H1 (cell line): ENCODE data around the gene CXXC5. TPM values are rescaled to one million over a fixed set of nuclear protein-coding genes. Genes with fewer than 3 reads are reported as not detected.

Experiments used
- CTCF ChIA-PET: fragments of 300-600 bp; sonication (Branson Sonifier 250); formaldehyde crosslinking; loops from one replicate; lab custom pipeline; 2021; ENCODE audit not compliant: partially characterized antibody; lab: Charles Lee
- POLR2A ChIA-PET: fragments of 300-600 bp; sonication (Branson Sonifier 250); formaldehyde crosslinking; loops from one replicate; lab custom pipeline; 2021; ENCODE audit warnings: inconsistent platforms; ENCODE audit not compliant: partially characterized antibody; lab: Charles Lee
- DNase-seq, 2 experiments: peaks; one replicate each; pipeline versions ENCODE4 v3.0.0 to v3.0.0-alpha.2; 2010 to 2022; ENCODE audit warnings: low spot score in 2 of 2, low read depth in 1 of 2, mixed read lengths in 1 of 2
- FAIRE-seq: peaks from 2 replicates; lab custom pipeline; 2011; peaks lifted over from hg19 to GRCh38; lab: Jason Lieb, UNC
- H2AFZ ChIP-seq: 2 replicates; pipeline ENCODE4 v1.8.1; 2012; ENCODE audit warnings: low read length, inconsistent platforms
- H2AK5ac ChIP-seq: 2 replicates; pipeline ENCODE4 v1.6.1; 2013; ENCODE audit warnings: low read depth, low read length
- H2BK120ac ChIP-seq: replicated peaks from 2 replicates; pipeline ENCODE3; 2013; ENCODE audit warnings: low read depth, low read length, inconsistent platforms
- H2BK12ac ChIP-seq: 2 replicates; pipeline ENCODE4 v1.6.1; 2013; ENCODE audit warnings: low read depth, low read length
- H2BK15ac ChIP-seq: 2 replicates; pipeline ENCODE4 v1.6.1; 2013; ENCODE audit warnings: low read length
- H2BK20ac ChIP-seq: 2 replicates; pipeline ENCODE4 v1.6.1; 2013; ENCODE audit warnings: low read length
- H2BK5ac ChIP-seq: 2 replicates; pipeline ENCODE4 v1.6.1; 2013; ENCODE audit warnings: low read depth, low read length
- H3K14ac ChIP-seq: 2 replicates; pipeline ENCODE4 v1.6.1; 2013; ENCODE audit warnings: inconsistent platforms; ENCODE audit not compliant: insufficient read length
- H3K18ac ChIP-seq: 2 replicates; pipeline ENCODE4 v1.6.1; 2013; ENCODE audit warnings: low read length; ENCODE audit errors: extremely low read depth
- H3K23ac ChIP-seq: 2 replicates; pipeline ENCODE4 v1.6.1; 2013; ENCODE audit warnings: inconsistent platforms; ENCODE audit not compliant: insufficient read length
- H3K23me2 ChIP-seq: 2 replicates; pipeline ENCODE4 v1.6.1; 2013; ENCODE audit warnings: low read depth, low read length
- H3K27ac ChIP-seq: 2 replicates; pipeline ENCODE4 v1.6.1; 2011; ENCODE audit warnings: low read depth, low read length, inconsistent platforms
- H3K27me3 ChIP-seq, 4 experiments: replicated peaks in 1 of 4; 1 replicate in 1 of 4; 2 replicates in 3 of 4; pipeline versions ENCODE4 v1.6.1 to v1.8.1; 2011 to 2013; ENCODE audit warnings: low read length in 3 of 4, mild to moderate bottlenecking in 3 of 4, inconsistent platforms in 2 of 4, mixed read lengths in 2 of 4, moderate library complexity in 1 of 4; ENCODE audit not compliant: control insufficient read depth in 3 of 4, insufficient read depth in 3 of 4; ENCODE audit errors: extremely low read depth in 1 of 4
- H3K36me3 ChIP-seq, 4 experiments: 2 replicates each; pipeline versions ENCODE4 v1.6.1 to v1.8.1; 2011 to 2013; ENCODE audit warnings: mild to moderate bottlenecking in 4 of 4, low read length in 3 of 4, moderate library complexity in 2 of 4, control low read depth in 1 of 4, inconsistent platforms in 1 of 4; ENCODE audit not compliant: insufficient read depth in 4 of 4, control insufficient read depth in 2 of 4
- H3K4ac ChIP-seq: replicated peaks from 2 replicates; pipeline ENCODE3; 2013; ENCODE audit warnings: low read length, low read depth, mixed read lengths, inconsistent platforms; ENCODE audit not compliant: insufficient read length
- H3K4me1 ChIP-seq, 4 experiments: replicated peaks in 1 of 4; 1 replicate in 1 of 4; 2 replicates in 3 of 4; pipeline versions ENCODE4 v1.6.1 to v1.8.1; 2011 to 2013; ENCODE audit warnings: low read length in 3 of 4, inconsistent platforms in 2 of 4, mixed read lengths in 1 of 4; ENCODE audit not compliant: insufficient read depth in 4 of 4, control insufficient read depth in 3 of 4
- H3K4me2 ChIP-seq, 2 experiments: 2 replicates each; pipeline versions ENCODE4 v1.6.1 to v1.8.1; 2011 to 2013; ENCODE audit warnings: low read depth in 2 of 2, low read length in 2 of 2, control low read depth in 1 of 2, inconsistent platforms in 1 of 2, mild to moderate bottlenecking in 1 of 2; ENCODE audit not compliant: insufficient read depth in 1 of 2
- H3K4me3 ChIP-seq, 4 experiments: fragments of 200-600, 300-600 bp in 1 of 4; sonication (generic), shearing (Covaris generic), sonication (Bioruptor Twin) in 1 of 4; 2 replicates each; pipeline versions ENCODE4 v1.5.1 to v1.8.1; 2011 to 2016; ENCODE audit warnings: low read length in 4 of 4, low read depth in 3 of 4, control low read depth in 2 of 4, inconsistent platforms in 2 of 4, mild to moderate bottlenecking in 2 of 4, mixed read lengths in 1 of 4, moderate library complexity in 1 of 4; ENCODE audit not compliant: insufficient read depth in 2 of 4; ENCODE audit errors: extremely low read depth in 1 of 4
- H3K56ac ChIP-seq: replicated peaks from 2 replicates; pipeline ENCODE3; 2013; ENCODE audit warnings: low read depth, mild to moderate bottlenecking, mixed read lengths, low read length, inconsistent platforms; ENCODE audit not compliant: insufficient read length
- H3K79me1 ChIP-seq: 2 replicates; pipeline ENCODE4 v1.6.1; 2013; ENCODE audit warnings: low read depth, low read length, control low read depth
- H3K79me2 ChIP-seq, 2 experiments: 2 replicates each; pipeline versions ENCODE4 v1.6.1 to v1.8.1; 2012 to 2013; ENCODE audit warnings: low read length in 2 of 2, mild to moderate bottlenecking in 2 of 2, inconsistent platforms in 1 of 2; ENCODE audit not compliant: insufficient read depth in 2 of 2, control insufficient read depth in 1 of 2
- H3K9ac ChIP-seq, 4 experiments: replicated peaks in 1 of 4; 1 replicate in 1 of 4; 2 replicates in 3 of 4; pipeline versions ENCODE4 v1.6.1 to v1.8.1; 2011 to 2013; ENCODE audit warnings: low read depth in 3 of 4, low read length in 3 of 4, control low read depth in 2 of 4, mild to moderate bottlenecking in 2 of 4, moderate library complexity in 2 of 4, inconsistent platforms in 1 of 4; ENCODE audit errors: extremely low read depth in 1 of 4
- H3K9me3 ChIP-seq, 2 experiments: 2 replicates each; pipeline versions ENCODE4 v1.6.1 to v1.8.1; 2012 to 2013; ENCODE audit warnings: mild to moderate bottlenecking in 2 of 2, moderate library complexity in 2 of 2, control low read depth in 1 of 2, inconsistent platforms in 1 of 2, low read depth in 1 of 2, low read length in 1 of 2, mixed read lengths in 1 of 2; ENCODE audit not compliant: insufficient read depth in 2 of 2
- H4K20me1 ChIP-seq, 2 experiments: replicated peaks in 1 of 2; 2 replicates each; pipeline versions ENCODE3 to v1.8.1; 2011 to 2013; ENCODE audit warnings: inconsistent platforms in 2 of 2, low read length in 2 of 2, mild to moderate bottlenecking in 1 of 2; ENCODE audit not compliant: insufficient read depth in 2 of 2, control insufficient read depth in 1 of 2
- H4K5ac ChIP-seq: 2 replicates; pipeline ENCODE4 v1.6.1; 2013; ENCODE audit warnings: low read length, low read depth, mixed read lengths, inconsistent platforms; ENCODE audit not compliant: insufficient read length
- H4K8ac ChIP-seq: 2 replicates; pipeline ENCODE4 v1.8.0; 2013; ENCODE audit warnings: mild to moderate bottlenecking, moderate library complexity, low read length, inconsistent platforms; ENCODE audit not compliant: insufficient read depth; ENCODE audit errors: extremely low read depth
- H4K91ac ChIP-seq: replicated peaks from 2 replicates; pipeline ENCODE3; 2013; ENCODE audit warnings: low read length, mixed read lengths, inconsistent platforms; ENCODE audit not compliant: insufficient read length
- EZH2 ChIP-seq: fragments of 200-600 bp; sonication (generic); IDR thresholded peaks from 2 replicates; pipeline ENCODE4 v1.7.1; 2012; ENCODE audit warnings: low read depth, mild to moderate bottlenecking, moderate library complexity, low read length, inconsistent platforms; ENCODE audit not compliant: severe bottlenecking
- GABPA ChIP-seq: IDR thresholded peaks from 2 replicates; pipeline ENCODE4 v1.6.1; 2011; ENCODE audit warnings: mild to moderate bottlenecking, low read length, moderate library complexity, borderline replicate concordance; ENCODE audit not compliant: insufficient read depth
- HDAC6 ChIP-seq: IDR thresholded peaks from one replicate; pipeline ENCODE4 v1.7.1; 2012; ENCODE audit warnings: low read depth, mild to moderate bottlenecking, inconsistent platforms, low read length, moderate library complexity
- RFX5 ChIP-seq: IDR thresholded peaks from 2 replicates; pipeline ENCODE4 v1.6.1; 2011; ENCODE audit warnings: low read depth, low read length, improper control_type of control experiment, borderline replicate concordance
- SAP30 ChIP-seq: fragments of 300-600 bp; sonication (generic); IDR thresholded peaks from 2 replicates; pipeline ENCODE4 v1.7.1; 2012; ENCODE audit warnings: low read length, moderate library complexity, mild to moderate bottlenecking, inconsistent platforms; ENCODE audit not compliant: insufficient read depth, insufficient replicate concordance
- SP1 ChIP-seq: IDR thresholded peaks from 2 replicates; pipeline ENCODE4 v1.6.1; 2011; ENCODE audit warnings: low read depth, low read length
- SUZ12 ChIP-seq: fragments of 200-600 bp; sonication (generic); IDR thresholded peaks from 2 replicates; pipeline ENCODE4 v1.6.1; 2012; ENCODE audit warnings: mild to moderate bottlenecking, inconsistent platforms, low read length, moderate library complexity, mixed read lengths
- TEAD4 ChIP-seq: IDR thresholded peaks from 2 replicates; pipeline ENCODE4 v1.6.1; 2012; ENCODE audit warnings: low read depth, low read length, inconsistent platforms, mixed read lengths
- WGBS, 2 experiments: shearing (Covaris generic) in 1 of 2; methylation state at CpG; one replicate each; pipeline versions ENCODE4 v1.1.6 to v1.1.7; 2013 to 2015; ENCODE audit warnings: low lambda C conversion rate in 2 of 2, mixed read lengths in 2 of 2, inconsistent platforms in 1 of 2, low coverage in 1 of 2, missing lambda C conversion rate in 1 of 2; ENCODE audit not compliant: insufficient replicate concordance in 2 of 2, insufficient coverage in 1 of 2, insufficient read length in 1 of 2; ENCODE audit errors: extremely low coverage in 1 of 2, missing lambda C conversion rate in 1 of 2; 5-methylcytosine and 5-hydroxymethylcytosine counted together
- polyA plus RNA-seq, 7 experiments: library from polyadenylated mRNA; depleted of rRNA in 3 of 7; stranded (reverse) in 5 of 7; unstranded in 2 of 7; fragments of >200 nt in 5 of 7; fragments of 200-250 nt in 2 of 7; gene quantifications; 1 replicate in 5 of 7; 2 replicates in 1 of 7; 4 replicates in 1 of 7; pipeline versions ENCODE4 v1.2.1 to v1.2.3, GENCODE V29; 2011 to 2013; ENCODE audit warnings: missing spikeins in 2 of 7, mixed read lengths in 2 of 7
- total RNA-seq: library from RNA; stranded (reverse); fragmentation: NEBNext Ultra II Directional; extraction: Animal tissue kit (Norgen Biotek cat#: 25700); gene quantifications from 2 replicates; pipeline ENCODE4 v1.2.1, GENCODE V29; 2021

The CXXC5 gene
- total and polyA plus RNA-seq, 2 of the 8 experiments (the other 6 are each of a cell fraction or from before 2014, with no cell fraction given) = 61.4 to 74.0 TPM

- Histone ChIP-seq H3K36me3 (no peaks in the 10 kb centered on the region), H2BK12ac (no peak overlapping the region), H3K9me3 (no peaks in the 10 kb centered on the region), H2AK5ac (0 out of 2 replicates have a peak overlapping the region, but pooled peaks have one; percentile 4), H3K79me2 (peaks cover 15 to 96% of the 10 kb centered on the region in 2 experiments), H4K20me1 (peaks cover 59 to 75% of the 10 kb centered on the region in 2 experiments), H3K79me1 (peaks cover 30% of the 10 kb centered on the region), H2BK5ac (no peak overlapping the region), H3K27me3 (no peaks in the 10 kb centered on the region), H3K4me1 (peaks cover 12 to 61% (median 45%) of the 10 kb centered on the region in 4 experiments), H4K91ac (no peak overlapping the region), H3K4ac (no peak overlapping the region), H3K56ac (no peak overlapping the region), H2BK120ac (no peak overlapping the region), H3K23ac (no peak overlapping the region), H4K8ac (peak overlapping the region; percentile 78; the same call in 1 of the 2 replicates), H3K18ac (peak overlapping the region; percentile 87), H2AFZ (no peak overlapping the region), H3K27ac (no peak overlapping the region), H2BK20ac (no peak overlapping the region), H2BK15ac (0 out of 2 replicates have a peak overlapping the region, but pooled peaks have one; percentile 81), H3K23me2 (no peaks in the 10 kb centered on the region; the same call in none of the 2 replicates), H4K5ac (no peak overlapping the region), H3K4me2 (peak overlapping the region; percentile 19 to 57; a peak in 3 of 4 replicates), H3K14ac (no peak overlapping the region), H3K4me3 (peak overlapping the region in 1 of 4 experiments; percentile 48; a peak in 4 of 8 replicates), H3K9ac (peak overlapping the region in 1 of 4 experiments; percentile 27; a peak in 1 of 7 replicates)
- FAIRE-seq (no peak), DNase-seq (no peak)
- TF ChIP-seq SAP30 (no peak), RFX5 (no peak), SP1 (no peak), EZH2 (no peak), SUZ12 (no peak), GABPA (peak; percentile 35; the same call in 1 of the 2 replicates), HDAC6 (no peak), TEAD4 (no peak)
- ChIA-PET POLR2A (interaction anchor here (0.8 to 2.5 kb wide), 10 partner anchors 10 to 40 kb away, joined by 3 to 13 read pairs (median 4); partner anchors contain the start of gene CXXC5), CTCF (interaction anchor here (1.1 to 17.2 kb wide), 8 partner anchors 10 to 97 kb away, joined by 4 to 171 read pairs (median 6); no protein-coding TSS in a partner anchor)
- WGBS, 2 experiments = 41% methylated on average over 24 of the region's 55 CpGs; no CpG with 5 or more reads in 1 of the 2 experiments
Measured at GRCh38 chr5:139668064-139668880, 20.1 kb downstream of the CXXC5 start.
